HG03342 (cell line): ENCODE measurements around the gene MYZAP.

Experiments used
- ATAC-seq: cut with Tn5 transposase; IDR thresholded peaks from one replicate; pipeline ENCODE4 v1.9.1; 2021; ENCODE audit warnings: mild to moderate bottlenecking, moderate library complexity; ENCODE audit not compliant: unreplicated experiment

The MYZAP gene

DNA sequence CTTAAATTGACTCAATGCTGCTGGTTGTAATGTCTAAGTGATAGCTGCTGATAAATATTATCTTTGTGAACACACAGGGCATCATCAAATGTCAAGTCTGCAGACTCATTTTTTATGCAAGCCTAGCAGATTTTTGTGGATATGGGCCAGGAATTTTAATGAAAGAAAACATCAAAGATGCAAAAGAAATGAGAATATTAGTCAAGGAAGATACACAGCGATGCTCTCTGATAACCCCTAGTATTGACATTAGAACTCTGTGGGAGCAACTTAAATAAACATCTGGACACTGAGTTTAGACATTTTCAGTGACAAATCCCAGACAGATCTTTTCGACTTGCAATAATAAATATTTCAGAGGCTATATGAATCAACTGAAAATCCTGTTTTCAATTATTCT is 143.2 kb downstream of the MYZAP start:
- ATAC-seq, result no peak
